GM19463 (cell line): ENCODE measurements around the gene RTN4RL1.
"Not testable (repeated sequence)": the region's sequence is repeated elsewhere in the genome, so short reads cannot be mapped to it uniquely, and the experiment has no call there.

Source experiments
- ATAC-seq: cut with Tn5 transposase; IDR thresholded peaks from one replicate; pipeline ENCODE4 v1.9.1; 2021; ENCODE audit warnings: mild to moderate bottlenecking, moderate library complexity; ENCODE audit not compliant: unreplicated experiment

RTN4RL1 gene

DNA sequence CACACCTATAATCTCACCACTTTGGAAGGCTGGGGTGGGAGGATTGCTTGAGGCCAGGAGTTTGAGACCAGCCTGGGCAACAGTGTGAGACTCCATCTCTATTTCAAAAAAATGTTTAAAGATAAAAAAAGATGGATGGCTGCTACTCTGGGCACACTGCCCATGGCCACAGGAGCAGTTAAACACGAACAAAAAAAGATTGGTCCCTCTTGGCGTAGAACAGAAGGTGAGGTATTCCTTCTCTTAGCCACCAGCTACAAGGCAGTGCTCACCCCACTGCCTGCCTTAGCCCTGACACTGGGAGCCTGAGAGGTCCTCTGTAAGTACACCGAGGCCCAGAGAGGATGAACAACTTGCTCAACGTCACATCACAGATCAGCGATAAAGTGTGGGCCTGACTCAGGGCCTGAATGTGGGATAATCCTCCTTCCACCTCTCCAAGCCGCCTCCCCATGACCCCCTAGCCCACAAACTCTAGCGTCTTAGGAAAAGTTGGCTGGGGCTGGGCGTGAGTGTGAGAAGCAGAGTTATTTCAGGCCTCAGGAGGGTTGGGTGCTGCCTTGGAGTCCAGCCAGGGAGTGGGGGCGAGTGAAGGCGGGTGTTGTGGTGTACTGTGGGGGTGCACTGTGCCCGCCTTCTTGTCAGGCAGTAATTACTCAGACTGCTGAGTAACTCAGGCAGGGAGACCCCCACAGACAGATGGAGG, 2.5 kb upstream of the RTN4RL1 start:
- ATAC-seq: no peak

GRCh38 chr17:2025622-2026309, 632 bp upstream of the RTN4RL1 start:
- ATAC-seq: no peak

GRCh38 chr17:2024572-2025219, 438 bp downstream of the RTN4RL1 start:
- ATAC-seq: no peak

DNA sequence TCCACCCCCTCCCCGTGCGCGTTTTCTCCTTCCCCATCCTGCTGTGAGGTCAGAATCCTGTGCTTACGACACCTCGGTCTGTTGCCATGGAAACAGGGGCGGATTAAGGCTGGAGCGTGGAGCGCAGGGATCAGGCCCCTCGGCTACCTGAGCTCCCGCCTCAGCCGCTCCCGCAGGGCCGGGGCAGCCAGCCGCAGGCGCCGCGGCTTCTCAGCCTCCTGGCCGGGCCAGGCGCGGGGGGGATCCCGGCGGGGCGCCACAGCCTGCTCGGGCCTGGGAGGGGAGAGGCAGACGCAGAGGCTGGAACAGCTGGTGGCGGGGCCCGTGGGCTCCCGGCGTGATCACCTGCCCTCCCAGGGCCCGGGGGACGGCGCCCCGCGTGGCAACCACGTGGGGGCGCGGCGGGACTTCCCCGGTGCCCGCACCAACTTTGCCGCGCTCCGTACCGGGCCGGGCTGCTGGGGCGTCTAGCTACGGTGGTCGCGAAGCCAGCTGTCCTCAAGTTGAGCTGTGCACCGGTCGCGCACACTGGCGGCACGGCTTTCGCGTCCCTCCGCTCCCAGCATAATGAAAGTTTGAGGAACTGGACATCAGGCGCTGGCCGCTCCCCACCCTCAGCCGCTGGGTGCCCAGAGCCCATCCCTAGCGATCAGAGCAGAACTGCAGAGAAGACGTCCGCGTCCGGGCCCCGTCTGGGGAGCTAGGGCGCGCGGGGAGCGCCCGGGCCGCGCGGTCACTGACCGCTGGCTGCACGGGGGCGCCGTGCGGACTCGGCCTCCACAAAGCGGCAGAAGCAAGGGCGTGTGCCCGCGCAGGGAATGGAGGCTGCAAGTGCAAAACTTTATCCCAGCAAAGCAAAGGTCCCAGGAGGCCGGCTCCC, 1.2 kb downstream of the RTN4RL1 start:
- no peak for ATAC-seq

- ATAC-seq: no peak
Observed at GRCh38 chr17:2023256-2023655, 1.9 kb downstream of the RTN4RL1 start.

DNA sequence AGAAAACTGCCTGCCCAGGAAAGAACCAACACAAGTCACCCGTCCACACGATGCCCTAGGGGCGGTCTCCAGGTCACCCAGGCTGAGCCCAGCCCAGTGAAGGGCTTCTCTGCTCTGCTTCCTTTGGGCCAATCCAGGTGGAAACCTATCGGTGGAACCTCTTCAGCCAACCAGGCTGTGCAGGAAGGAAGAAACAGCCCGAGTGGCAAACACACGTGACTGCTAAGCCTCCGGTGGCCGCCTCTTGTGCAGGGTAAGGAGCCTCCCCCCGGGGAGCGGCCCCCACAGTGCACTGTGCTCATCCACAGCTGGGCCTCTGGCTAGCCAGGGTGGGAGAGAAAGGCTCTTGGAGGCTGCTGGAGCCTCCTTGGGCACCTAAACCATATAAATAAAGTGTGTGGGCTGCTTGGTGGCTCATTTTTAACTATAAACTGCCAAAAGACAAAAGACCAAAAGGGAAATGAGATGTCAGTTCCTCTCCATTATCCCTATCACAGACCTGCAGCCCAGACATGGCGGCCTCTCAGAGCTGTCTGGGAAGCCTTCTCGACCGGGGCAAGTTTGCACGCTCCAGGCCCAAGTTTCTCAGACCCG, 2.4 kb downstream of the RTN4RL1 start:
- no peak for ATAC-seq

DNA sequence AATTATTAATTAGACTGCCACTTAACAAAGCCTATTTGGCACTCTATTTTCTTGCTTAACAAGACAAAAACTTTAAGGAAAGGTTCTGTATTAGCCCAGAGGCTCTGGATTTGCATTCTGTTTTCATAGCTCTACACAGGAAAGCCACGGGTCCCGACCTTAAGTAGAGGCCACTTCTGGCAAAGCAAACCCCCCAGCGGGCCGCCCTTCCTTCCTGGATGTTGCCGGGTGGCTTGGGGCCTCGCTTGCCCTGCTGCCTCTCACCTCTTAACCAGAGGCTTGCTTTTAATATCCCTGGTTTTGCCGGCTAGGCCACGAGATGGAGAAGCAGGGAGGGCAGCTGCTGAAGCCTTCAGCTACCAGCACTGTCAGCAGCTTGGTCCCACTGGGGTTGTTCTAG, 4.4 kb downstream of the RTN4RL1 start:
- ATAC-seq: no peak

DNA sequence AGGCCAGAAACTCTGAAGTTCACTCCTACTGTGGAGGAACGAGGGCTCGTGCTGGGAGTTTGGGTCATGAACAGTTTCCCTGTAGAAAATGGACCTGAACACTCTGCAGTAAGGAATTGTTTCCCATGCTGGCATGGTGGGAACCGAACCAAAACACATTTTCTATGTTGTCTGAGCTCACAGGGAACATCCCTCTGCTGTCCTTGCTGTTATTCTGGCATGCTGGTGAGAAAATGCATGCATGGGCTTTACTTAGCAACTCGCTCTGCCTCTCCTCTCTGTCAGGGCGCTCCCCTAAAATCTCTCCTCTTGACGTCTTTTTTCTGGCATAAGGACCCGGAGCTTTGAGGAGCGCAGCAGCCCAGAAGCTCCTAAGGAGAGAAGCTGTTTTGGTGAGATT, 5.4 kb downstream of the RTN4RL1 start:
- ATAC-seq: no peak

DNA sequence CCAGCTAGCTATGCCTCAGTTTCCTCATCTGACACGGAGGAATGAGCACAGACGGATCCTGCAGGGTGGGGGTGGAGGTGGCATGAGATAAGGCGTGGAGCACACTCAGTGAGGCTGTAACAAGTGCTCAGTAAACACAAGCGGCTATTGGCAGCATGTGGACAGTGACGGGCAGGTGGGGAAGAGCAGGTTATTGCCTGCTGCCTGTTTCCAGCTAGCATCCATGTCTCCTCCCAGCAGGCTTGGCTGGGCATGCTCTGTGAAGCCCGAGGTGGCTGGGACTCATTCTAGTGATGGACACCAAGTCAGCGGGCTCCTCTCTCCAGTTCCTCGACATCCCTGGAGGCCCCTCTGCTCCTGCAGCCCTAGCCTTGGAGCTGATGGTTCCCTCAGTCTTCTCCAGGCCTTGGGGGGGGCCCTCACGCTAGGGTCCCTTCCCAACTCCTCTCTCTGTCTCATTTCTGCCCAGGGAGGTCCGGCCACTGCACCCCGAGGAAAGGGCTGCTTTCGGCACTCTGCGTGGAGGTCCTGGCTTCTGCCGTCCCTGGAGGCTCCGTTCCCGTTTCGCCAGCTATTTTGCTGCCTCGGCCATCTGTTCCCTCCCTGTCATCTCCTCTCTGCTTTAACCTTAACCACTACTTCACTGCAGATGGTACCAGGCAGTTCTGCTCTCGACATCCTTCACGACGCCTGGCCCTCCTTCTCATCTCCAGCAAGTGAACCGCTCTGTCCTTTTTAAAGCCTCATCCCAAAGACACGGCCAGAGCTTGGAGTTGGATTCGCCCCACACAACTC, 6.2 kb downstream of the RTN4RL1 start:
- ATAC-seq: no peak

DNA sequence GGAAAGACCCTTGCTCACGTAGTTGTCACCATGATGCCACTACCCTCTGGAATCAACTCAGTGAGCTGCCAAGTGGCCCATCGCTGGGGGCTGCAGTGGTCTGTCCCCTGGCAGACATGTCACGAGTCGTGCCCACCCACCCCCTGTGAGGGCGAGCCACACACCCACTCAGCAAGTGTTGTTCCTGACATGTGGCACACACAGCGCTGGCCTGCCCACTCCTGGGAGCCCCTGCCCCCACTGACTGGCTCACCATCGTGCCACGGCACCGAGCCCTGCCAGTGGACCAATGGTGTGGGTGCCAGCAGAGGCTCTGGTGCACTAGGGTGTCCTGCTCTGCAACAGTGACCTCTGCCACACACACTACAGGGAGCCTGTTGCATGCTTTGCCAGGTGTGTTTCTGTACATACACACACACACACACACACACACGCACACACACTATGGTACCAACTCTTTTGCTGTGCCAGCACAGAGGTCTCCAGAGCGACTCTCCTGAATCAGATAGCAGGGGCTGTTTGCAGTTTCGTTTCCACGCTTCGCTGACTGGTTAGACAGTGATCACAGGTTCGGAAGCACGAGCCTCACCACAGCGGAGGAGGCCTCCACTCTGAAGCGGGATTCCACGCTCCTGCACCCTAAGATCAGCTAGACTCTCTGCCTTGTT, 7.7 kb downstream of the RTN4RL1 start:
- ATAC-seq: no peak

DNA sequence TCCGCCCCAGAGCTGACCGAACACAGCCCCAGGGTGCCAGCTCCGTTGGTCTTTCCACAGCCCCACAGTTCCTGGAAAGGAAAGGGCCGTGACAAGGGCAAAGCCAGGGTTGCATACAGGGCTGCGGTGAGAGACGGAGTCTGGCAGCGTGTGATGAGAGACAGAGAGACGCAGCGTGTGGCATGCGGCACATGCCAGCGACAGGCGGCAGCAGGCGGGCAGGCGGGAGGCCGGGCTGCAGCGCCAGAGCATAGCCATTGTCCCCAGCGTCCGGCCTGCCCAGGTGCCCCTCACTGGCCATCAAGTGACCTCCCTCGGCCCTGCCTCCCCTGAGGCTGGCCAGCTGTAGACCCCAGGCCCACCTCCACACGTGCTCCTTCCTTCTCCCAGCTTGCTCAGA, 8.6 kb downstream of the RTN4RL1 start:
- ATAC-seq: no peak

GRCh38 chr17:2015314-2015713, 9.8 kb downstream of the RTN4RL1 start:
- ATAC-seq: no peak

- ATAC-seq: no peak
Observed at GRCh38 chr17:2013994-2014317, 11.2 kb downstream of the RTN4RL1 start.

DNA sequence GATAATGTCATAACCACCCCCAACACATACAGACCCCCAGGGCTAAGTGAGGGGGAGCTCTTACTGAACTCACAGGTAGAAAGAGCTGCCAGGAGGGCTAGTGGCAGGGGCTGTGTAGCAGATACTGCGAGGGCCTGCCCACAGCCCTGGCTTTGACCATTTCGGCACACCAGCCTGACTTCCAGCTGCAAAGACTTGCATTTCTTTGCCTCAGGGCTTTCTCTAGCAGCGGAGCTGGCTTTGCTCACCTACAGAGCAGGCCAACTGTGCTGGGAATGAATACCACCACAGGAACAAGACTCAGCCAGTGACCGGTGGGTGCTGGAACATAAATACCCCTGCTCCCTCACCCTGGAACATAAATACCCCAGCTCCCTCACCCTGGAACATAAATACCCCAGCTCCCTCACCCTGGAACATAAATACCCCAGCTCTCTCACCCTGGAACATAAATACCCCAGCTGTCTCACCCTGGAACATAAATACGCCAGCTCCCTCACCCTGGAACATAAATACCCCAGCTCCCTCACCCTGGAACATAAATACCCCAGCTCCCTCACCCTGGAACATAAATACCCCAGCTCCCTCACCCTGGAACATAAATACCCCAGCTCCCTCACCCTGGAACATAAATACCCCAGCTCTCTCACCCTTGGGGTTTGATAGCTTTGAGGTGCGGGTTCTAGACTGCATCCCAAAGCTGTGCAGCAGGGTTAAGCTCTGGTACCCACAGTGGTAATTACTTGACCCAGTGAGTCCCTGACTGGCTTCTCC, 11.7 kb downstream of the RTN4RL1 start:
- ATAC-seq: not testable (repeated sequence)

GRCh38 chr17:2012499-2012898, 12.6 kb downstream of the RTN4RL1 start:
- ATAC-seq: no peak

DNA sequence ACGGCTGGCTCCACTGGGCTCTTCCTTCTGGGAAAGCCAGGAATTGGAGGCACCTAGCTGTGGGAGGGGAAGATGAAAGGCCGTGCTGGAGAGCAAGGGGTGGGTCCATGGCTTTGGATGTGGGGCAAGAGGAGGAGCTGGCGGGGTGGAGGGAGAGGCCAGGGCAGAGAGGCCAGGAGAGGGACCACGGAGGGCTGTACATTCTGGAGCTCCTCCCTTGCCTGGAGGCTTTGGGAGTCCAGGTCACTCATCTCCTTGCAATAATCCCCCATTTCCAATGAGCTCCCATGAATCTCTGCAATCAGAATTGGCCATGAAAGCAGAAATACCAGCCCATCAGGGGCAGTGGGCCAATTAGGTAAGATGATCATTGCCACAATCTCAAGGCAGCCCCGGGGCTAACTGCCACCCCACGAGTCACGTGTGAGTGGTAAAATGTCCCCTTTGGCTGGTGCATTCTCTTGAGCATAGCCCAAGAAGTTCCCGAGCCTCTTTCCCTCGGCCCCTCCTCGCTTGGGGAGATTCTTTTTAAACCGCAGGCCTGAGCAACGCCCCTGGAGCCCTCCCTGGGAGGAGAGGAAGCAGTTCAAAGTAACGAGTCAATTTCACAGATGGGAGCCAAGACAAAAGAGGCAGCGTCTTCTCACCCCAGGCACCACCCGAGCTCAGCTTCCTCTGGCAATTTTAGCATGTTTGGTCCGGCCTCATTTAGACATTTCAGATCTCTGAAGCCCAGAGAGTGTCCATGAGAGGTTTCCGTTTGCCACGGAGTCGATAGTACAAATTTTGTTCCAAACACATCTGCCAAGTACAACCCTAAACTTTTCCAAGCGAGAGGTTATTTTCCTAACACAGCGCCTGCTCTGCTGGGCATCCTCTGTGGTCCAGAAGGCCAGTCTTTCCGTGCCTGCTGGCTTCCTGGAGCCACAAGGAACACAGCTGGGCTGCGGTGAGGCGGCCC, 13.4 kb downstream of the RTN4RL1 start:
- no peak for ATAC-seq

- ATAC-seq: no peak
Observed at GRCh38 chr17:2009737-2010136, 15.4 kb downstream of the RTN4RL1 start.
